ENCODE measurements around the gene SCARB1. TPM values are rescaled to one million over a fixed set of nuclear protein-coding genes. Genes with fewer than 3 reads are reported as not detected.

Gene SCARB1
- total and polyA plus RNA-seq, 2 of the 13 experiments (the other 11 are each of a cell fraction or from before 2014, with no cell fraction given) = 63.4 to 160 TPM

DNA sequence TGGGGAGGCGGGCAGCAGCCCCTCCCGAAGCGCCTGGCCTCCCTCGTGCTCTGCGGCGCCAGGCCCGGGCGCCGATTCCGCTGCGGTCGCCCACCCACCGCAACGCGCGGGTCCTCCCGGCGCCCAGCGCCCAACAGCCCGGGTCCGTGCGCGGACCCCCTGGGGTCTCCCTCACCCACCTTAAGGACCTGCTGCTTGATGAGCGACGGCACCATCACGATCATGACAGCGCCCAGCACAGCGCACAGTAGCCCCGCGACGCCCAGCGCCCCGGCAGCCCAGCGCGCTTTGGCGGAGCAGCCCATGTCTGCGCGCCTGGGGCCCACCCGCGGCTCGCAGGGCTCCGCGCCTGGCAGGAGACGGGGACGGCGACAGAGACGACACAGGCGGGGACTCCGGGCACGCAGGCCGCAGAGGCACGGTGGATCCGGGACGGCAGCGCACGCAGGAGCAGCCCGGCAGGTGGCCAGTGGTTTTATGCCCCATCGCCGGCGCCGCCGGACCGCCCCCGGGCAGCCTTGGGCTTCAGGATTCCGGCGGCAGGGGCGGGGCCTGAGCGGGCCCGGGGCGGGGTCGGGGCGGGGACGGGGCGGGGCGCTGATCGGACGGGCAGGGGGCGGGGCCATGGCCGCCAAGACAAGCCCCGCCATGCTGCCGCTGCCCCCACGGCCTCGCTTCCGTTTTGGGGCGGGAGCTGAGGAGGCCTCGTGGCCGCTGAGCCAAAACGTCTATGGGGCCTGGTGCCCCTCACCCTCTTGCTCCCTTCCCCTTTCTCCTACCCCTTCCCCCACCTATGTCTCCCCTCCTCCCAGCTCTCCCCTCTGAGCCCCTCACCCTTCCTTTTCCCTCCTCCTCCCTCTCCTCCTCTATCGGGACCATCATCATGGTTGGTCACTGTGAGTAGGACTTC, at the start of gene SCARB1 (continued):
- TF ChIP-seq, protein P1, sequence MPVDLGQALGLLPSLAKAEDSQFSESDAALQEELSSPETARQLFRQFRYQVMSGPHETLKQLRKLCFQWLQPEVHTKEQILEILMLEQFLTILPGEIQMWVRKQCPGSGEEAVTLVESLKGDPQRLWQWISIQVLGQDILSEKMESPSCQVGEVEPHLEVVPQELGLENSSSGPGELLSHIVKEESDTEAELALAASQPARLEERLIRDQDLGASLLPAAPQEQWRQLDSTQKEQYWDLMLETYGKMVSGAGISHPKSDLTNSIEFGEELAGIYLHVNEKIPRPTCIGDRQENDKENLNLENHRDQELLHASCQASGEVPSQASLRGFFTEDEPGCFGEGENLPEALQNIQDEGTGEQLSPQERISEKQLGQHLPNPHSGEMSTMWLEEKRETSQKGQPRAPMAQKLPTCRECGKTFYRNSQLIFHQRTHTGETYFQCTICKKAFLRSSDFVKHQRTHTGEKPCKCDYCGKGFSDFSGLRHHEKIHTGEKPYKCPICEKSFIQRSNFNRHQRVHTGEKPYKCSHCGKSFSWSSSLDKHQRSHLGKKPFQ (CRISPR knock-in tag; IDR thresholded peaks at IDR 0.05; ENCODE audit: insufficient replicate concordance) = no peak
- no peak for TF ChIP-seq GZF1 (CRISPR knock-in tag; IDR thresholded peaks at IDR 0.05)
- TF ChIP-seq ZNF232 (CRISPR knock-in tag; IDR thresholded peaks at IDR 0.05; ENCODE audit: borderline replicate concordance) = 0 out of 2 replicates have a peak, but pooled peaks have one; percentile 29
- TF ChIP-seq ZNF12 (CRISPR knock-in tag; IDR thresholded peaks at IDR 0.05) = no peak
- TF ChIP-seq, protein P2, sequence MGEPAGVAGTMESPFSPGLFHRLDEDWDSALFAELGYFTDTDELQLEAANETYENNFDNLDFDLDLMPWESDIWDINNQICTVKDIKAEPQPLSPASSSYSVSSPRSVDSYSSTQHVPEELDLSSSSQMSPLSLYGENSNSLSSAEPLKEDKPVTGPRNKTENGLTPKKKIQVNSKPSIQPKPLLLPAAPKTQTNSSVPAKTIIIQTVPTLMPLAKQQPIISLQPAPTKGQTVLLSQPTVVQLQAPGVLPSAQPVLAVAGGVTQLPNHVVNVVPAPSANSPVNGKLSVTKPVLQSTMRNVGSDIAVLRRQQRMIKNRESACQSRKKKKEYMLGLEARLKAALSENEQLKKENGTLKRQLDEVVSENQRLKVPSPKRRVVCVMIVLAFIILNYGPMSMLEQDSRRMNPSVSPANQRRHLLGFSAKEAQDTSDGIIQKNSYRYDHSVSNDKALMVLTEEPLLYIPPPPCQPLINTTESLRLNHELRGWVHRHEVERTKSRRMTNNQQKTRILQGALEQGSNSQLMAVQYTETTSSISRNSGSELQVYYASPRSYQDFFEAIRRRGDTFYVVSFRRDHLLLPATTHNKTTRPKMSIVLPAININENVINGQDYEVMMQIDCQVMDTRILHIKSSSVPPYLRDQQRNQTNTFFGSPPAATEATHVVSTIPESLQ (CRISPR knock-in tag; conservative IDR thresholded peaks at IDR 0.05) = 0 out of 2 replicates have a peak, but pooled peaks have one; percentile 35
- TF ChIP-seq, protein P3, sequence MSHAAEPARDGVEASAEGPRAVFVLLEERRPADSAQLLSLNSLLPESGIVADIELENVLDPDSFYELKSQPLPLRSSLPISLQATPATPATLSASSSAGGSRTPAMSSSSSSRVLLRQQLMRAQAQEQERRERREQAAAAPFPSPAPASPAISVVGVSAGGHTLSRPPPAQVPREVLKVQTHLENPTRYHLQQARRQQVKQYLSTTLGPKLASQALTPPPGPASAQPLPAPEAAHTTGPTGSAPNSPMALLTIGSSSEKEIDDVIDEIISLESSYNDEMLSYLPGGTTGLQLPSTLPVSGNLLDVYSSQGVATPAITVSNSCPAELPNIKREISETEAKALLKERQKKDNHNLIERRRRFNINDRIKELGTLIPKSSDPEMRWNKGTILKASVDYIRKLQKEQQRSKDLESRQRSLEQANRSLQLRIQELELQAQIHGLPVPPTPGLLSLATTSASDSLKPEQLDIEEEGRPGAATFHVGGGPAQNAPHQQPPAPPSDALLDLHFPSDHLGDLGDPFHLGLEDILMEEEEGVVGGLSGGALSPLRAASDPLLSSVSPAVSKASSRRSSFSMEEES (CRISPR knock-in tag; IDR thresholded peaks at IDR 0.05) = no peak; the same call in 1 of the 2 replicates
- TF ChIP-seq, protein P4, sequence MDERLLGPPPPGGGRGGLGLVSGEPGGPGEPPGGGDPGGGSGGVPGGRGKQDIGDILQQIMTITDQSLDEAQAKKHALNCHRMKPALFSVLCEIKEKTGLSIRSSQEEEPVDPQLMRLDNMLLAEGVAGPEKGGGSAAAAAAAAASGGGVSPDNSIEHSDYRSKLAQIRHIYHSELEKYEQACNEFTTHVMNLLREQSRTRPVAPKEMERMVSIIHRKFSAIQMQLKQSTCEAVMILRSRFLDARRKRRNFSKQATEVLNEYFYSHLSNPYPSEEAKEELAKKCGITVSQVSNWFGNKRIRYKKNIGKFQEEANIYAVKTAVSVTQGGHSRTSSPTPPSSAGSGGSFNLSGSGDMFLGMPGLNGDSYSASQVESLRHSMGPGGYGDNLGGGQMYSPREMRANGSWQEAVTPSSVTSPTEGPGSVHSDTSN (CRISPR knock-in tag; IDR thresholded peaks at IDR 0.05) = no peak
- no peak; the same call in 1 of the 2 replicates for TF ChIP-seq ZNF235 (CRISPR knock-in tag; IDR thresholded peaks at IDR 0.05; ENCODE audit: borderline replicate concordance)
- no peak for TF ChIP-seq TBL1XR1 (IDR thresholded peaks at IDR 0.05; ENCODE audit: borderline replicate concordance, low read length, partially characterized antibody)
- 0 out of 2 replicates have a peak, but pooled peaks have one; percentile 39 for TF ChIP-seq SATB2 (CRISPR knock-in tag; IDR thresholded peaks at IDR 0.05)
- no peak for TF ChIP-seq CBX1 (IDR thresholded peaks at IDR 0.05; ENCODE audit: low read depth)
- no peak for TF ChIP-seq PAF1 (CRISPR knock-in tag; IDR thresholded peaks at IDR 0.05)
- TF ChIP-seq ELF4 (CRISPR knock-in tag; IDR thresholded peaks at IDR 0.05; ENCODE audit: borderline replicate concordance) = no peak
- TF ChIP-seq, protein P5, sequence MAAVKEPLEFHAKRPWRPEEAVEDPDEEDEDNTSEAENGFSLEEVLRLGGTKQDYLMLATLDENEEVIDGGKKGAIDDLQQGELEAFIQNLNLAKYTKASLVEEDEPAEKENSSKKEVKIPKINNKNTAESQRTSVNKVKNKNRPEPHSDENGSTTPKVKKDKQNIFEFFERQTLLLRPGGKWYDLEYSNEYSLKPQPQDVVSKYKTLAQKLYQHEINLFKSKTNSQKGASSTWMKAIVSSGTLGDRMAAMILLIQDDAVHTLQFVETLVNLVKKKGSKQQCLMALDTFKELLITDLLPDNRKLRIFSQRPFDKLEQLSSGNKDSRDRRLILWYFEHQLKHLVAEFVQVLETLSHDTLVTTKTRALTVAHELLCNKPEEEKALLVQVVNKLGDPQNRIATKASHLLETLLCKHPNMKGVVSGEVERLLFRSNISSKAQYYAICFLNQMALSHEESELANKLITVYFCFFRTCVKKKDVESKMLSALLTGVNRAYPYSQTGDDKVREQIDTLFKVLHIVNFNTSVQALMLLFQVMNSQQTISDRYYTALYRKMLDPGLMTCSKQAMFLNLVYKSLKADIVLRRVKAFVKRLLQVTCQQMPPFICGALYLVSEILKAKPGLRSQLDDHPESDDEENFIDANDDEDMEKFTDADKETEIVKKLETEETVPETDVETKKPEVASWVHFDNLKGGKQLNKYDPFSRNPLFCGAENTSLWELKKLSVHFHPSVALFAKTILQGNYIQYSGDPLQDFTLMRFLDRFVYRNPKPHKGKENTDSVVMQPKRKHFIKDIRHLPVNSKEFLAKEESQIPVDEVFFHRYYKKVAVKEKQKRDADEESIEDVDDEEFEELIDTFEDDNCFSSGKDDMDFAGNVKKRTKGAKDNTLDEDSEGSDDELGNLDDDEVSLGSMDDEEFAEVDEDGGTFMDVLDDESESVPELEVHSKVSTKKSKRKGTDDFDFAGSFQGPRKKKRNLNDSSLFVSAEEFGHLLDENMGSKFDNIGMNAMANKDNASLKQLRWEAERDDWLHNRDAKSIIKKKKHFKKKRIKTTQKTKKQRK (IDR thresholded peaks at IDR 0.05; ENCODE audit: low read length) = no peak
- TF ChIP-seq BRD4 (CRISPR knock-in tag; IDR thresholded peaks at IDR 0.05) = no peak; the same call in 1 of the 2 replicates
- TF ChIP-seq HMGA1 (CRISPR knock-in tag; conservative IDR thresholded peaks at IDR 0.05) = no peak
